GM18907 (cell line): ENCODE results near the gene DNAH9.

ENCODE experiments used
- ATAC-seq: cut with Tn5 transposase; IDR thresholded peaks from one replicate; pipeline ENCODE4 v1.9.1; 2021; ENCODE audit warnings: mild to moderate bottlenecking, moderate library complexity; ENCODE audit not compliant: unreplicated experiment

DNAH9 gene, protein sequence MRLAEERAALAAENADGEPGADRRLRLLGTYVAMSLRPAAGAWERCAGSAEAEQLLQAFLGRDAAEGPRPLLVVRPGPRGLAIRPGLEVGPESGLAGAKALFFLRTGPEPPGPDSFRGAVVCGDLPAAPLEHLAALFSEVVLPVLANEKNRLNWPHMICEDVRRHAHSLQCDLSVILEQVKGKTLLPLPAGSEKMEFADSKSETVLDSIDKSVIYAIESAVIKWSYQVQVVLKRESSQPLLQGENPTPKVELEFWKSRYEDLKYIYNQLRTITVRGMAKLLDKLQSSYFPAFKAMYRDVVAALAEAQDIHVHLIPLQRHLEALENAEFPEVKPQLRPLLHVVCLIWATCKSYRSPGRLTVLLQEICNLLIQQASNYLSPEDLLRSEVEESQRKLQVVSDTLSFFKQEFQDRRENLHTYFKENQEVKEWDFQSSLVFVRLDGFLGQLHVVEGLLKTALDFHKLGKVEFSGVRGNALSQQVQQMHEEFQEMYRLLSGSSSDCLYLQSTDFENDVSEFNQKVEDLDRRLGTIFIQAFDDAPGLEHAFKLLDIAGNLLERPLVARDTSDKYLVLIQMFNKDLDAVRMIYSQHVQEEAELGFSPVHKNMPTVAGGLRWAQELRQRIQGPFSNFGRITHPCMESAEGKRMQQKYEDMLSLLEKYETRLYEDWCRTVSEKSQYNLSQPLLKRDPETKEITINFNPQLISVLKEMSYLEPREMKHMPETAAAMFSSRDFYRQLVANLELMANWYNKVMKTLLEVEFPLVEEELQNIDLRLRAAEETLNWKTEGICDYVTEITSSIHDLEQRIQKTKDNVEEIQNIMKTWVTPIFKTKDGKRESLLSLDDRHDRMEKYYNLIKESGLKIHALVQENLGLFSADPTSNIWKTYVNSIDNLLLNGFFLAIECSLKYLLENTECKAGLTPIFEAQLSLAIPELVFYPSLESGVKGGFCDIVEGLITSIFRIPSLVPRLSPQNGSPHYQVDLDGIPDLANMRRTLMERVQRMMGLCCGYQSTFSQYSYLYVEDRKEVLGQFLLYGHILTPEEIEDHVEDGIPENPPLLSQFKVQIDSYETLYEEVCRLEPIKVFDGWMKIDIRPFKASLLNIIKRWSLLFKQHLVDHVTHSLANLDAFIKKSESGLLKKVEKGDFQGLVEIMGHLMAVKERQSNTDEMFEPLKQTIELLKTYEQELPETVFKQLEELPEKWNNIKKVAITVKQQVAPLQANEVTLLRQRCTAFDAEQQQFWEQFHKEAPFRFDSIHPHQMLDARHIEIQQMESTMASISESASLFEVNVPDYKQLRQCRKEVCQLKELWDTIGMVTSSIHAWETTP (N-terminal part only)

DNA sequence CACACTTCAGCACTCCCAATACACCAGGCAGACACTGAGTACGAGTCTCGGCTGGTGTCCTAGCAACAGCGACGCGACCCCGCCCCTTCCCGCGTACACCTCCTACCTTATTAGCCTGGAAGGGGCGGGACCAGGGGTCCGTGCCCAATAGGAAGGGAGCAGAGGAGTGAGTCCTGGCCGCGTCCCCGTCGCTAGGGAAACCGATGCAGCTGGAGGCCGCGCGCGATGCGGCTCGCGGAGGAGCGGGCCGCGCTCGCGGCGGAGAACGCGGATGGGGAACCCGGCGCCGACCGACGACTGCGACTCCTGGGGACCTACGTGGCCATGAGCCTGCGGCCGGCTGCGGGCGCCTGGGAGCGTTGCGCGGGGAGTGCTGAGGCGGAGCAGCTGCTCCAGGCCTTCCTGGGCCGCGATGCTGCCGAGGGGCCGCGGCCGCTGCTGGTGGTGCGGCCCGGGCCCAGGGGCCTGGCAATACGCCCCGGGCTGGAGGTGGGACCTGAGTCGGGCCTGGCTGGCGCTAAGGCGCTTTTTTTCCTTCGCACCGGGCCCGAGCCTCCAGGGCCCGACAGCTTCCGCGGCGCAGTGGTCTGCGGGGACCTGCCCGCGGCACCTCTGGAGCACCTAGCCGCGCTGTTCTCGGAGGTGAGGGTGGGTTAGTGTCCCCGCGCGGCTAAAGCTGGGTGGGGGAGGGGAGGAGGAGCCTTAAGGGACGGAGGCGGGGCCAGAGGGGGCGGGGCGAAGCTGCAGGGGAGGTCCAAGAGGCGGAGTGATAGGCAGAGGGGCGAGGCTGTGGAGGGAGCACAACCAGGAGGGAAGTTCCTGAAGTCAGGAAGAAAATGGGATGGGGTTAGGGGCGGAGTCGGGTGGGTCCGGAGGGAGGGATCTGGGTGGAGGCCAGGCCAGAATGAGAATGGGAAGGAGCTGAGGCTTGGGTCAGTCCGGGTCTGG, at the start of gene DNAH9:
DNAH9 (plus strand) TSS at position 197 of the 948 bp plus-strand sequence; CDS start at position 226, 29 bp downstream.
- no peak for ATAC-seq

DNA sequence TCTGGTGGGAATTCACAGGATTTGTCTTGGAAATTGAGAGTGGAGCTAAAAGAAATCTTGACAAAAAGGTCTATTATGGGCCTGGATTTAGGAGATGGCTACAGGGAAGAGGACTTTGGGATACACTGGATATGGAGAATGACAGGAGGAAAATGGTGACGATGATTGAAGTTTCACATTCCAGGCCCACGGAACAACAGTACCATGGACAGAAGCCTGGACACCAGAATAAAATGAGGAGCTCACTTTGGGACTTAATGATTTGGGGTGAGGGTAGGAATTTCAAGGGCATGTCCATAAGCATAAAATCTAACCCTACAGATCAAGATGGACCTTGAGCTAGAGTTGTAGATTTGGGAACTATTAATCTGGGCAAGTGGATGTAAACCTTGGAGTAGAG, 47.8 kb upstream of the DNAH9 start:
- ATAC-seq, result no peak

DNA sequence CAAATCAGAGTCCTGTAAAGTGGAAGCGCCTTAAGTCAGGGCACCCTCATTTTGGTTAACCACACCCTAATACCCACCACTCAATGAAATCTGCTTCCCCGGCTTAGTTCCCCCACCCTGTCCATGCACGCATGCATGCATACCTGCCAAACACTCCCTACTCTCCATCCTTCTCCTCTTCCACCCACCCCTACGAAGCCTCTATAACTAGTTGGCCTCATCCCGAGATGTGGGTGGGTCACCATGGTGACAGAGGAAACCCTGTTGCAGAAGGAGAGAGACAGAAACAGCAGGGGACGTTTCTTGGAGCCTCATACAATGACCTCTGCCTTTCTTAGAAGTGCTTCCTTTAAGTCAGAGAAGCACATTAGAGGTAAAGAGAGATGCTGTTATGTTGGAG, 46.8 kb upstream of the DNAH9 start:
- ATAC-seq, result no peak

DNA sequence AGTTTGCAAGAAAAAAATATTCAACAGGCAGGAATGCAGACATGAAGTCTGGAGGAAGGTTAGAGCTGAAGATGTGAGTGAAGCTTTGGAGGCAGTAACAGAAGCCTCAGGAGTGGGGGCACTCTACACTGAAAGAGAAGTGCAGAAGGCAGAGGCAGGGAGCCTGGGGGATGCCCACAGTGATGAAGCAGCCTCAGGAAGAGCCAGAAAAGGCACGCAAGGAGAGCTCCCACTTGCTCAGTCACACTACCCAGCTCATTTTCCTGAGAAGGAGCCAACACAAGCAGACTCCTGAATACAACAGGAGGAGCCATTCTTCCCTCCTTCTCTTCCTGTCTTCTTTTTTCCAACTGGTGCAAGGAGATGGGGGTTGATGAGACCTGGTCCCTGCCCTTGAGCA, 45.1 kb upstream of the DNAH9 start:
- no peak for ATAC-seq

DNA sequence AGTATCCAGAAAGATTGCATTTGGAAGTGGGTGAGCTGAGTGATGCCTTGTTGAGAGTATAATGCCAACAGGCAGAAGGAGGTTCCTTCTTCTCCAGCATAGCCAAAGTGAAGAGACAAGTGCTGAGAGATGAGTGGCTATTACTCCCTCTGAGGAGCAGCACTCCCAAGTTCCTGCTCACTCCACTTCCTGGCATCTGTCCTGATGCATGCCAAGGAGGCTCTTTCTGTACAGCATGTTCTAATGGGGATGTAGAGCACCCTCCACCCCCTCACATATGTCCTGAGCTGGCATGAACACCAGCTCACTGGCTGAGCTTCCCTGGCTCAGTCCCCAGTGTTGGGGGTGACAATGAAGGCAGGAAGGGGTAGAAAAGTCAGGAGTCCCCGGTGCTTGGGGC, 44.2 kb upstream of the DNAH9 start:
- ATAC-seq, result no peak

DNA sequence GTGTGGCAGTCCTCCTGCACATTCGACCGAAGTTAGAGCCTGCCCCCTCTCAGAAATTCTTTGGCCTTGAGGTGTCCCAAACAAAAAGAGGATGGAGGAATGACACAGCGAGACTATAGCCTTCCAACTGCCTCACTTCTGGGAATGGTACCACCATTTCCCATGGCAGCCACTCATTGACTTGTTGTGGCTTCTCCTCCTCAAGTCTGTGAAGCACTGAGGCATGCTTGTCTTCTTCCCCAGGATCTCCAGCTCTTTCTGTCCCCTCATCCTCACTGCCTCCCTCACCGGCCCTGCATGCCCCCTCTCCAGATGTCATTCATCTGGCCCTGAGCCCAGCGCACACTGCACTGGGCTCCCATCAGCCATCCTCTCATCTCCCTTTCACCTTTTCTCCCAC, 43.7 kb upstream of the DNAH9 start:
- ATAC-seq, result no peak

- ATAC-seq, result no peak
Observed at GRCh38 chr17:11555530-11555929, 42.7 kb upstream of the DNAH9 start.

DNA sequence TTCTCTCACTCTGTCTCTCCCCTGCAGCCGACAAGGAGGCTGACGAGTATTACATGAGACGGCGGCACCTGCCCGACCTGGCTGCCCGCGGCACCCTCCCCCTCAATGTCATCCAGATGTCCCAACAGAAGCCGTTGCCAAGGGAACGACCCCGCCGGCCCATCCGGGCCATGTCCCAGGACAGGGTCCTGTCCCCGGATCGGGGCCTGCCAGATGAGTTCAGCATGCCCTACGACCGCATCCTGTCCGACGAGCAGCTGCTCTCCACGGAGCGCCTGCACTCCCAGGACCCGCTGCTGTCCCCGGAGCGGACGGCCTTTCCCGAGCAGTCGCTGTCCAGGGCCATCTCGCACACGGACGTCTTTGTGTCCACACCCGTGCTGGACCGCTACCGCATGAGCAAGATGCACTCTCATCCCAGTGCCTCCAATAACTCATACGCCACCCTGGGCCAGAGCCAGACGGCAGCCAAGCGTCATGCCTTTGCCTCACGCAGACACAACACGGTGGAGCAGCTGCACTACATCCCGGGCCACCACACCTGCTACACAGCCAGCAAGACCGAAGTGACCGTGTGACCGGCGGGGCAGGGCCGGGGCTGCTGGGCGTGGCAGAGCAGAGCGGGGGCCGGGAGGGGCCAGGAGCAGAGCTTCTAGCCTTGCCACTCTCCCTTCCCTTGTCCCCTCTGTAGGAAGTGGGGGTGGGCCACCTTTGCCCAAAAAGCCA, 40.4 kb upstream of the DNAH9 start:
- no peak for ATAC-seq

DNA sequence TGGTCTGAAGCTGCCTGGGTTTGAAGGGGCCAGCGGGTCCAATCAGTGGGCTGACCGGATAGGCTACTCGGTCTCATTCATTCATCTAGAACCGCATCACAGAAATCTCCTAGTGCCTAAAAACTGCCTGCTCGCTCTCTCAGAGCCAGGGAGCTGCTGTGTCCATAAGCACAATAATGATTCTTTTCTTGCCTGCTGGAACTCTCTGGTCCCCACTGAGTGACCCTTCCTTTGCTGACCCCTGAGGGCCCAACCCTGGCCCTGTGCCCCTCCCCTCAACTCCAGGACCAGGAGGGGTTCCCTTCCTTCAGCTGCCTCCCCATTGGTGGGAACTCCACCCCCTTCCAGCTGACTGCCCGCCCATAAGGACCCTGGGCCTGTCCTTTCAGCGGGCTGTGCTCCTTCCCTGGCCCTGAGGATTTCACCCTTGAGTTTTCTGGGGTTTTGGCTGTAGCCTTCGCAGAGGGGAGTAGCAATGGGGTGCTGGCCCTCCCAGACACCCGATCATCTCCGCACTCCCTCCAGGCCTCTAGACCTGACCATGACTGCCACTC, 39.5 kb upstream of the DNAH9 start:
- no peak for ATAC-seq

- no peak for ATAC-seq
Observed at GRCh38 chr17:11559601-11560000, 38.7 kb upstream of the DNAH9 start.

- ATAC-seq, result no peak
Observed at GRCh38 chr17:11561281-11561680, 37.0 kb upstream of the DNAH9 start.

GRCh38 chr17:11561702-11562101, 36.6 kb upstream of the DNAH9 start:
- no peak for ATAC-seq

DNA sequence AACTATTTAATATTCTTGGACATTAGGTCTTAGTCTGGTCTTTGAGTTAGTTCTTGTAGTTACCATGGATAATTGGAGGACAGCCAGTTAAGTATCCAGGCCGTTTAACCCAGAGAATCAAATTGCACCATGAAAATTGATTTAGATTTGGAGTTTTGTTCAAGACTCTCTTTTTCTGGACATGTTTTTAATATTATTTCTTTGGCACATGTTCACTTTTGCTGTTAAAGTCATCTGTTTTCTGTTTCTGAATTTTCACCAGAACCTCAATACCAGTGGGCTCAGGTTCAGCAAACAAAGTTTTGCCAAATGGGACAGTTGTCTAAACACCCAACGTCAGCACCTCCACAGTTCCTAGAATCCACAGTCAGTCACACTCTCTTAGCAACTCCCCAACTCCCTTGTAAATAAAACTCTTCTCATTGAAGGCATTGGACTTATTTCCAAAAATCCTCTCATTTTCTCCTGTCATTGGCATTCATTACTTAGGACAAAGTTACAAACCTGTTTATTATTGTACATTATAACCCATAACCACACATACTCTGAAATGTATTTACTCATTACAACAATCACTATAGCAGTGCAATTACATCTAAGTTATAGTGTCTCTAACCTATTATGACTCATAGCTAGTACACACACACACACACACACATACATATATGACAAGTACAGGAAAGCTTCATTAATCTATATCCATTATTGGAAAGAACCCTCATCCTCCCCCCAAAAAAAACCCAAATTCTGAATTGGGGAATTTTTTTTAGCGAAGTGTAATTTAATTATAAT, 33.5 kb upstream of the DNAH9 start:
- ATAC-seq, result no peak

- no peak for ATAC-seq
Observed at GRCh38 chr17:11565591-11565990, 32.7 kb upstream of the DNAH9 start.

DNA sequence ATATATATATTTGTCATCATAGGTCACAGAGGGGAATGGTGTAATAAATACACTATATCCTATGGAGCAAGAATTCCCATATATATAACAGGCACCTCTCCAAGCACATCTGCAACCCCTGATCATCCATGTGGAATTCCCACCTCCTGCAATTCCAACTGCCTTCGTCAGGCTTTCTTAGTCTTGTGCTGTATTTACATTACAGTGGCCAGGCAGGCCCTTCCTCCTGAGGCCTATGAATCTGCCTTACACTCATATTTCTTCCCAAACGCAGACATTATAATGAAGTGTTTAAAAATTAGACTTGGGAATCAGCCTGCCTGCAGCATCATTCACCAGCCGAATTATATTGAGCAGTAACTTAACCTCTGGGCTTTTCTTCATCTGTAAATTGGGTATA, 19.3 kb upstream of the DNAH9 start:
- ATAC-seq, result no peak

GRCh38 chr17:11580677-11581076, 17.6 kb upstream of the DNAH9 start:
- no peak for ATAC-seq

DNA sequence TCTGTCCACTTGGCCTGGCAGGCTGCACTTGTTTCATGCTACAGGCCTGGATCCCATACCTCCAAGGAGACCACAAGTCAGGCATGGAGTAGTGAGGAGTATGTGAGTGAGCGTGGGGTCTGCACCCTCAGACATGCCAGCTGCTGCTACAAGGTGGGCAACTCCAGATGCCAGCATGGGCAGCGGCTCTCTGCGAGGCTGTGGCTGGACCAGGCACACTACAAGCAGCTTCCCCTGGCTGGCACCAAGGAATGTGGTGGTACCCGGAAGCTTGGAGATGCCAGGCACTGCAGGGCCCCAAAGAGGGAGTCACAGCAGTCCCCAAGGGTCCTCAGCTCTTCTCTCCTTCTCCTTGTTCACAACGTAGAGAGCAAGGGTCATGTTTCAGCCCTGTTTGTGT, 16.1 kb upstream of the DNAH9 start:
- ATAC-seq, result no peak

- no peak for ATAC-seq
Observed at GRCh38 chr17:11583306-11583992, 14.8 kb upstream of the DNAH9 start.
